Measurements from ENCODE around the gene PLEKHH3.
A peak's percentile ranks its signal among the peaks of the same experiment; 100 is the strongest.

Gene PLEKHH3

GRCh38 chr17:42629411-42630009, 47.3 kb downstream of the PLEKHH3 start:
- TF ChIP-seq CTCF (IDR thresholded peaks at IDR 0.05): no peak

DNA sequence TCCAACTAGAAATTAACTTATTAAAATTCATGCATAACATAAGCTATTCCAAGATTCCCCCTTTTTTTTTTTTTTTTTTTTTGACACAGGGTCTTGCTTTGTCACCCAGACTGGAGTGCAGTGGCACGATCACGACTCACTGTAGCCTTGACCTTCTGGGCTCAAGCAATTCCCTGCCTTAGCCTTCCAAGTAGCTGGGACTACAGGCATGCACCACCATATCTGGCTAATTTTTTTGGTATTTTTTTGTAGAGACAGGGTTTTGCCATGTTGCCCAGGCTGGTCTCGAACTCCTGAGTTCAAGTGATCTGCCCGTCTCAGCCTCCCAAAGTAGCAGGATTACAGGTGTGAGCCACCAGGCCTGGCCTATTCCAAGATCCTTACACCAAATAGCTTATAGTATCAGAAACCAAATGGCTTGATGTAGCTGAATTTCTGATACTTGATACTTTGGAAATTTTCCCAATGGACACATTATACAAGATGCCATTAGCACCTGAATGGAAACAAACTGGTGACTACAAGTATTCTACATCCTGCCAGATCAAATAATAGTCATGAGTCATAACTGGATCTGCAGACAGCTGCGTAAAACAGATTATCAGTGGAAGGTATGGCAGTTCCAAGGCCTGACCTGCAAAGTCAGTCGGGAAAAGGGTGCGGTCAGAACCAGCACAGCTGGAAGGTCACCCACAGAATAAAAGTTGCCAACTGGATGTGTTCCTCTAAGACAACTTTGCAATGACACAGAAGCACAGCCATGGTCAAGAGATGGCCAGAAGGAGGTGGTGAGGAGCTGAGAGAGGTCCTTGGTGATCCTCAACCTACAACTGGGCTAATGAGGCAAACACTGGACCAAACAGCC, 52.8 kb downstream of the PLEKHH3 start:
- peak; percentile 22; the same call in 1 of the 2 replicates for TF ChIP-seq CTCF (IDR thresholded peaks at IDR 0.05)

GRCh38 chr17:42623271-42623670, 53.5 kb downstream of the PLEKHH3 start:
- no peak for TF ChIP-seq CTCF (IDR thresholded peaks at IDR 0.05)

DNA sequence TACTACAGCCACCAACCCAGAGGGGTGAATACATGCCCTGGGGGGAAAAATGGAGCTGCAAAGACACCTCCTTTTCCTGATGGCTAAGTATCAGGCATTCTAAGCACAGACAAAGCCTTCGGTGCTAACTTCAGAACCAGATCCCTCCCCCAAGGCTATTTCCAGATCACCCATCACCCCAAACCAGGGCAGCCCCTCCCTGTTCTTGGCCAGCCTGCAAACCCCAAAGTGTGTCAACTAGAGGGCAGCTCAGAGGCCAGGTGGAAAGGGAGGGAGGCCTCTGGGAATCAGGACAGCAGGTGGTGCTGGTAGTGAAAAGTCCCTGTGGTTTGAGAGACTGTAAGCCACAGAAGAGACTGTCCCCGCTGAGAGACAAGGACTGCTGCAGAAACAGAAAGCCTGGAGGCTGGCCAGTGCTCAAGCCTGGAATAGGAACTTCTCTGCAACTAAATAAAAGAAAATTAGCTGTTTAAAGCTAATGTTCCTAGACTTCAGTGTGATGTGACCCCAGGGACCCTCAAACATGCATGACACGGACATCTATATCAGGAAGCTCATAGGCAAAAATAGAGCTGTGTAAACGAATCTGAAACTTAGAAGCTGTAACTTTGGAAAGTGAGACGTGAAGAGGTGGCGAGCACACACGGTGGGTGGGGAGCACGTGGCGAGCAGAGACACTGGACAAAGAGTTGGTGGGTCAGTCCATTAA, 58.2 kb downstream of the PLEKHH3 start:
- TF ChIP-seq CTCF (IDR thresholded peaks at IDR 0.05): peak; percentile 26; the same call in 1 of the 2 replicates

- TF ChIP-seq CTCF (IDR thresholded peaks at IDR 0.05): no peak
These were observed 58.8 kb downstream of the PLEKHH3 start for GRCh38 chr17:42617956-42618431.

Data from LNCAP (cell line).